ENCODE measurements around the gene MRS2.

MRS2 gene

GRCh38 chr6:24432611-24433010 is 29.9 kb downstream of the MRS2 start:
- DNase-seq = no peak

DNA sequence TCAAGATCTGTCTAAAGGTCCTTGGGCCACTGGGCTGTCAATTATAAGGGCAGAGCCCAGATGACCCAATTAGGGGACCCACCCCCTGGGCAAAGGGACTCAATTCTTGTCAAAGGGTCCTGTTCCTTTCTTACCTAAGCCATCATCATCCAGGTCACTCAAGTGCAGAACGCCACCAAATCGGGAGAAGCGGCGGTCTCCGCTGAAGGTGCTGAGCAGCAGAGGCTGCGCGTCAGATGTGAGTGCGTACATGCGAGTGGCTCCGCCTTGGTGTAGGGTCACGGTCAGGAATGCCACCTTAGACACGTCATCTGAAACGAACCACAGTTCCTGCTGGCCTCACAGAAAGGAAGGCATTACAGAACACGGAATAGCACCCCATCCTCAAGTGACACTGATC is 34.2 kb downstream of the MRS2 start:
- DNase-seq = no peak

- no peak for DNase-seq
Observed at GRCh38 chr6:24439858-24440539, 37.3 kb downstream of the MRS2 start.

GRCh38 chr6:24440897-24441598 is 38.3 kb downstream of the MRS2 start:
- DNase-seq = no peak

DNA sequence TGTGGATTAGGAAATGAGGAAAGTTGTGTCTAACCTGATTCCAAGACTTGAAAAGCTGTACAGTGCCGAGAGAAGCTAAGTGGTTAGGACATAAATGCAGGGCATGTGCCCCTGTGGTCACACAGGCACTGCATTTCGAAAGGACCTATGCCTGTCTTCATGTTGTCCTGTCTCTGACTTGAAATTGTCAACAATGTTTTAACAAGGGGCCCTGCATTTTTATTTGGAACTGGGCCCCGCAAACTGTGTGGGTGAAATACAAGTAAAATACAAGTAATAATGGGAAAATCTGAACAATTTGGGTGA is 38.8 kb downstream of the MRS2 start:
- DNase-seq = no peak

DNA sequence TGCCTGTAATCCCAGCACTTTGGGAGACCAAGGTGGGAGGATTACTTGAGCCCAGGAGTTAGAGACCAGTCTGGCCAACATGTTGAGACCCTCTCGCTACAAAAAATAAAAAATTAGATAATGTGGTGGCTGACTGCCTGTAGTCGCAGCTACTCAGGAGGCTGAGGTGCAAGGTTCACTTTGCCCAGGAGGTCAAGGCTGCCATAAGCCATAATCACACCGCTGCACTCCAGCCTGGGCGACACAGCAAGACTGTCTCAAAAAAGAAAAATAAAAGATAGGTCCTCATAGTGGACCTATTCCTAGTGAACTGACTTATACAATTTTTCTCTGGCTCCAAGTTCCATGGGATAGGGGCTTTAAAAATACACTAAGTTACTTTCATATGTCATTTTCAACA is 41.9 kb downstream of the MRS2 start:
- DNase-seq = no peak

- DNase-seq = no peak
Observed at GRCh38 chr6:24445704-24446103, 43.0 kb downstream of the MRS2 start.

DNA sequence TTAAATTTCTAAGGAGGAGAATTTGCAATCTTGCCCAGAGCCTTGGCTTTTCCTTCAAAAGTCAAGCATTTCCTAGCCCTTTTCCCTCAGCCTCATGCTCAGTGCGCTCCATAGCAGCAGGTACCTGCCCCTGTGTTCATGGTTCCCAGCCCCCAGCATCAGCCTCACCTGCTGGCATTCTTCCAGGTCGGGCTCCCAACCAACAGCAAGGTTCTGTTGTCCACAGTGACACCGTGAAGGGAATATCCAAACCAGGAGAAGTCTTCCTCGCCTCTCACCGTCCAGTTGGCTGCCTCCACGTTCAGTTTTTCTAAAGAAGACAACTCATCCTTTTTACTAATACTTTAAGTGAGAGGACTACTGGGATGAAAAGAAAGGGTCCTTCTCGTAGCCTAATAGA is 43.9 kb downstream of the MRS2 start:
- DNase-seq = no peak

- DNase-seq = no peak
Observed at GRCh38 chr6:24448396-24448795, 45.7 kb downstream of the MRS2 start.

- DNase-seq = no peak
Observed at GRCh38 chr6:24448828-24449525, 46.2 kb downstream of the MRS2 start.

DNA sequence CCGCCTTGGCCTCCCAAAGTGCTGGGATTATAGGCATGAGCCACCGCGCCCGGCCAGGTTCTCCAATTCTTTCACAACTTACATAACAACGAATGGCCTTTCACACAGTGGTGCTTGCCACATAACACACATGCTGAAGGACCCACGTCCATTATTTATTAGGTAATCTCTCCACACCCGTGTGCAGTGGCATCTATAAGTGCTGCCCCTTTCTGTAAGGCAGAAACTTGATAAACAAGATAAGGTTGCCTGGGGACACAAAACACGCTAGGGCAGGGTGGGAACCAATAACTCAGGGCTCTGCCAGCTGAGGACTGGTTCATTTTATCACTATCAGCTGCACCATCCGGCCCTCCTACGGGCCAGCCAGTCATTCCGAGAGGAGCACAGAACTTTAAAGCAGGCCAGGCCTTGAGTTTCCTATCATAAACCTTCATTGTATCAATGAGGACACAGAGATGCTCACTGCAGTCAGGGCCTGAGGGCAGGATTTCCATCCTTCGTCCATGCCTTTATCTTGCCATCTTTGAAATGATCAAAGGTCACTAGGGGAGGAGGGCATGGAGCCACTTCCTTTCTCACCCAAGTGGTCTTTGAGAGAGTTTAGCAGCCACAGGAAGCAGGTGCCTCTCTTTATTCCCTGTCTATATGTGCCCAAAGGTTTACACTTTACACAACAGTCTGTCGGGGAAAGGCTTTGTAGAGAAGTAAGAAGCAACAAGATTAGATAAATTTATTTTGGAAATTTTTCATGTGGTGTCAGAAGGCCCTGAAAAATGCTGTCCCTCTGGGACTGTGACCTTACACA is 49.0 kb downstream of the MRS2 start:
- no peak for DNase-seq

DNA sequence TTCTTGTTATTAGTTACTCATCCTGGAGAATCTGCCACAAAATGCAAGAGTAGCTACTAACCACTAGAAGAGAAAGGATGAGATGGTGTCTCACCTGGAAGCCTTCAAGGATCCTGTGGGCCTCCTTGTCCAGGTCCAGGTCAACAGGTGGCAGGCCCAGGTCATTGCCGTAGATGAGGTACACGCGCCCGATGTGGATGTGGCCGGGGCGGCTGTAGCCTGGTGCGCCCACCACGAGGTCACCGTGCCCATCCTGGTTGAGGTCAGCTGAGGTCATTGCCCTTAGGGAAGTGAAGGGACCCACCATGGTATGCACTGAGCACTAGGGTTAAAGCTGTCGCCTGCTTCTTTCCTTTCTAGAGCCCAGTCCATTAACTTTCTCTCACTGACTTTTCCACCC is 51.2 kb downstream of the MRS2 start:
- DNase-seq = no peak

DNA sequence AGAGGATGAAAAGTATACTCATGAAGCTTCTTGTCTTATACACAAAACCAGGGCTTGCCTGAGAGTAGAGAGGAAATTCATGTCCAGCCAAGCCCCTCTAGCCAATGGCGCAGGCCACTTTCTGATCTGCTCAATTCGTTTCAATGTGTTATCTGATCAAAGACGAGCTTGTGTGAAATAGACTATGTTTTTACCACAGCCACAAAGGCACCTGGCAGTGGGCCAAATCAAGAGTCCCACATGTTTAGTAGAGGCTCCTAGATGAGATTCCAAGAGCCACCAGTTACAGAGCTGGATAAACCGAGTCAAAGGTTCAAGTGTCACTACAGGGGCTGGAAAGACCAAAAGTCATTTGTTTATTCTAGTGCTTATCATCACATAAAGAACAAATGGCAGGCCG is 51.7 kb downstream of the MRS2 start:
- DNase-seq = no peak

DNA sequence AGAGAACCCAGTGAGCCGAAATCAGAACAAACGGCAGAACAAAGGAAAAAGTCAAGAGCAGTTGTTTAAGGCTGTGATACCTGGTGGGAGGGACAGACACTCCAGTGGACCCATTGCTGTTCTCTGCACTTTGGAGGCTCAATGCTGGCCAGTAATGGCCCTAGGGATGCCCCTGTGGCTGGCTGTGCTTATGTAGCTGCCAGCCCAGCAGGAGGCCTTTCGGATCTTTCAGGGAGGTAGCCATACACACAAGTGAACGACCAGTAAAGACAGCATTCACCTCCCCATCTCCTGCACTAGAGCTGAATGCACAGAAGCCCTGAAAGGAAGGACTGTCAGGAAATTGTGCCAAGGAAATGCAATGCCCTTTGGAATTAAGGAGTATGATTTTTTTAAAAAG is 52.3 kb downstream of the MRS2 start:
- DNase-seq = no peak

DNA sequence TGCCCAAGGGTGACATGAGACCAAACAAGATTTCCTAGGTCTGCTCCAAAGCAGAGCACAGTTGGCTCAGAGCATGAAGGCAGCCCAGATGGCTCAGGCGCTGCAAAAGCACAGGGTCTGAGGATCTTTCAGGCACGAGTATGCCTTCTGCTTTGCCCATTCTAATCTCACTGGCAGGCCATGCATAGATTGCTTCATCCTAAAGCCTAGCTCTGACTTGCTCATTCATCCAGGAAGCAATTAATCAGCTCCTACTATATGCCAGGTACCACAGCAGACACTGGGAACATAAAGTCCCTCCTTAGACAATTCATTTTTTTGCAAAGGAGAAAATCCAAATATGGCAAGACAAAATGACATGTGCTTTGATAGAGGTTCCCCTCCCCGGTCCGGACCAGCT is 55.4 kb downstream of the MRS2 start:
- DNase-seq = no peak

- no peak for DNase-seq
Observed at GRCh38 chr6:24458941-24459340, 56.2 kb downstream of the MRS2 start.

DNA sequence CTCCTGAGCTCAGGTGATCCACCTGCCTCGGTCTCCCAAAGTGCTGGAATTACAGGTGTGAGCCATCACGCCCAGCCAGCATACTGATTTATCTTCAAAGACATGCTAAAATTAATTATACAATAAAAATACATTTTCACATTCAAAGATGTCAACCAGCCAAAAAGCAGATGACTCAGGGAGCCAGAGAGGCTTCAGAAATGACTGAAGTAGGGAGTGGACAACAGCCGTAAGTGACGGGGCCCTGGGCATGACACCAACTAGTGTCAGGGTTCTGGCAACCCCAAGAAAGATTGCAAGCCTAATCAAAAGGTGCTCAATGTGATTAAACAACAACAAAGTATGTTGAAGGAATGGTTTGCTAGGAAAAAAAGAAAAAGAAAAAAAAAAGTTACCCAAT is 58.2 kb downstream of the MRS2 start:
- DNase-seq = no peak

GRCh38 chr6:24464253-24465038 is 61.7 kb downstream of the MRS2 start:
- DNase-seq = no peak

DNA sequence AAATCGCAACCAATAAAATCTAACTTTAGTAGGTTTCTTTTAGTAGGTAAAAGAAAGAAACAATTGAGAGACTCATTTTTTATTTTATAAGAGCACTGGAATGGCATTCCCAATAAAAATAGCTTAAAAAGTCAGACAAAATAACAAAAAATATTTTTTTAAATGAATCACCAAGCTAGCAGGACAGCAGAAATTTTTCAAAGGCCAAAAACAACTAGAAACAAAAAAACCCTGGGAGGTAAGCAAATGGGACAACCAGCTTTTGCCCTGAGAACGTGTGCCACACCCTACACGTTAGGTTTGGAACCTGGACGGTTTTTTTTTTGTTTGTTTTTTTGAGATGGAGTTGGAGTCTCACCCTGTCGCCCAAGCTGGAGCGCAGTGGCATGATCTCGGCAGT is 67.1 kb downstream of the MRS2 start:
- DNase-seq = no peak

DNA sequence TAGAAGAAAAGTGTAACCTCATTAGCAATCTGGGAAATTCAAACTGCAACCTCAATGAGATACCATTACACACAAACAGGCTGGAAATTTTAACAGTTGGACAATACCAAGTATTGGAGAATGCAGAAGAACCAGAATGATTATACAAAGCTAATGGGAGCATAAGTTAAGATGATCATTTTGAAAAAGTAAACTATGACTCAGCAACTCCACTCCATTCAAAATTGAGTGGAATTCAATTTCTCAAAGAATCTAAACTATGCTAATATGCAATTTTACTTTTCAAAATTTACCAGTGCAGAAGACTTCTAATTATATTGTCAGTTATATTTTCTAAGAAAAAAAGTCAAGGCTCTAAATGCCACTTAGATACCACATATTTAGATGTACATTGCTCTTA is 69.4 kb downstream of the MRS2 start:
- no peak for DNase-seq
